HG02981 (cell line): ENCODE measurements around the gene CLP1.
A peak's percentile ranks its signal among the peaks of the same experiment; 100 is the strongest.

ENCODE experiments used
- ATAC-seq: cut with Tn5 transposase; IDR thresholded peaks from one replicate; pipeline ENCODE4 v1.9.1; 2021; ENCODE audit warnings: mild to moderate bottlenecking, moderate library complexity; ENCODE audit not compliant: unreplicated experiment

The CLP1 gene

GRCh38 chr11:57657194-57658022 lies at the start of gene CLP1:
Gene CLP1 (plus strand): TSS chr11:57657762. CDS start chr11:57659477, 1,715 bp downstream.
- peak; percentile 99 for ATAC-seq

GRCh38 chr11:57610170-57610569 lies 47.4 kb upstream of the CLP1 start:
- no peak for ATAC-seq

- ATAC-seq: no peak
Measured at GRCh38 chr11:57614234-57614772, 43.3 kb upstream of the CLP1 start.

- no peak for ATAC-seq
Measured at GRCh38 chr11:57615308-57615707, 42.3 kb upstream of the CLP1 start.

GRCh38 chr11:57616595-57616994 lies 41.0 kb upstream of the CLP1 start:
- no peak for ATAC-seq

- no peak for ATAC-seq
Measured at GRCh38 chr11:57618438-57618837, 39.1 kb upstream of the CLP1 start.

- ATAC-seq: no peak
Measured at GRCh38 chr11:57619331-57619730, 38.2 kb upstream of the CLP1 start.

GRCh38 chr11:57620467-57620866 lies 37.1 kb upstream of the CLP1 start:
- no peak for ATAC-seq

GRCh38 chr11:57622263-57622662 lies 35.3 kb upstream of the CLP1 start:
- no peak for ATAC-seq

- ATAC-seq: no peak
Measured at GRCh38 chr11:57624864-57625263, 32.7 kb upstream of the CLP1 start.

GRCh38 chr11:57626895-57627294 lies 30.7 kb upstream of the CLP1 start:
- no peak for ATAC-seq

GRCh38 chr11:57630171-57630570 lies 27.4 kb upstream of the CLP1 start:
- no peak for ATAC-seq

GRCh38 chr11:57632116-57632515 lies 25.4 kb upstream of the CLP1 start:
- no peak for ATAC-seq

- ATAC-seq: no peak
Measured at GRCh38 chr11:57633394-57634070, 24.0 kb upstream of the CLP1 start.

- ATAC-seq: no peak
Measured at GRCh38 chr11:57634311-57634710, 23.3 kb upstream of the CLP1 start.

GRCh38 chr11:57635246-57635645 lies 22.3 kb upstream of the CLP1 start:
- ATAC-seq: no peak

- no peak for ATAC-seq
Measured at GRCh38 chr11:57637626-57638004, 19.9 kb upstream of the CLP1 start.

- ATAC-seq: peak; percentile 58
Measured at GRCh38 chr11:57638005-57638781, 19.4 kb upstream of the CLP1 start.

- ATAC-seq: no peak
Measured at GRCh38 chr11:57638811-57639320, 18.7 kb upstream of the CLP1 start.

- no peak for ATAC-seq
Measured at GRCh38 chr11:57639321-57640067, 18.1 kb upstream of the CLP1 start.
